ENCODE measurements around the gene MEIS2. TPM values are rescaled to one million over a fixed set of nuclear protein-coding genes. Genes with fewer than 3 reads are reported as not detected.

The MEIS2 gene
- total and polyA plus RNA-seq, 2 of the 13 experiments (the other 11 are each of a cell fraction or from before 2014, with no cell fraction given): 10.7 to 12.4 TPM

- TF ChIP-seq PATZ1 (CRISPR knock-in tag; IDR thresholded peaks at IDR 0.05) (no peak), FOXP1 (IDR thresholded peaks at IDR 0.05) (no peak), FOXP1 (CRISPR knock-in tag; IDR thresholded peaks at IDR 0.05) (peak; percentile 50; the same call in 1 of the 2 replicates), ZMYM4 (CRISPR knock-in tag; IDR thresholded peaks at IDR 0.05) (peak; percentile 88), NFATC3 (CRISPR knock-in tag; IDR thresholded peaks at IDR 0.05) (no peak), ZFY (CRISPR knock-in tag; IDR thresholded peaks at IDR 0.05) (no peak), ZFP62 (CRISPR knock-in tag; IDR thresholded peaks at IDR 0.05) (no peak), MZF1 (CRISPR knock-in tag; IDR thresholded peaks at IDR 0.05; ENCODE audit: borderline replicate concordance) (no peak), PLRG1 (conservative IDR thresholded peaks at IDR 0.05) (no peak), NFAT5 (CRISPR knock-in tag; IDR thresholded peaks at IDR 0.05) (no peak), MBD4 (IDR thresholded peaks at IDR 0.05; ENCODE audit: borderline replicate concordance, low read length) (no peak), ZNF367 (CRISPR knock-in tag; IDR thresholded peaks at IDR 0.05; ENCODE audit: borderline replicate concordance) (no peak), NR2C2 (CRISPR knock-in tag; IDR thresholded peaks at IDR 0.05; ENCODE audit: borderline replicate concordance) (no peak), CBX1 (IDR thresholded peaks at IDR 0.05; ENCODE audit: low read depth) (no peak), DR1 (CRISPR knock-in tag; IDR thresholded peaks at IDR 0.05) (no peak), SRSF9 (IDR thresholded peaks at IDR 0.05; ENCODE audit: borderline replicate concordance, insufficient read depth, low read depth, low read length, poor library complexity, severe bottlenecking) (no peak), KDM2A (CRISPR knock-in tag; IDR thresholded peaks at IDR 0.05; ENCODE audit: borderline replicate concordance, low read depth) (no peak), ZNF205 (CRISPR knock-in tag; IDR thresholded peaks at IDR 0.05) (no peak), SOX13 (IDR thresholded peaks at IDR 0.05) (no peak), SOX13 (CRISPR knock-in tag; conservative IDR thresholded peaks at IDR 0.05 in 1 of 2, IDR thresholded peaks at IDR 0.05 in 1 of 2) (no peak; a peak in 1 of 4 replicates), TEAD3 (CRISPR knock-in tag; optimal IDR thresholded peaks at IDR 0.05; ENCODE audit: borderline replicate concordance) (peak; percentile 59), THAP8 (CRISPR knock-in tag; IDR thresholded peaks at IDR 0.05; ENCODE audit: borderline replicate concordance) (no peak)
These were observed 65.3 kb downstream of the MEIS2 start (continued) for GRCh38 chr15:37034835-37035748.

Measured in HepG2 (cell line).